GM18520 (cell line): ENCODE results near the gene ARHGEF4.
A peak's percentile ranks its signal among the peaks of the same experiment; 100 is the strongest.

Experiments used
- ATAC-seq: cut with Tn5 transposase; IDR thresholded peaks from one replicate; pipeline ENCODE4 v1.9.1; 2021; ENCODE audit not compliant: unreplicated experiment

Gene ARHGEF4

GRCh38 chr2:130836501-130837174 lies at the start of gene ARHGEF4:
TSS of gene ARHGEF4 (plus strand) at chr2:130836914. CDS start at chr2:130836954, 40 bp downstream.
- no peak for ATAC-seq

DNA sequence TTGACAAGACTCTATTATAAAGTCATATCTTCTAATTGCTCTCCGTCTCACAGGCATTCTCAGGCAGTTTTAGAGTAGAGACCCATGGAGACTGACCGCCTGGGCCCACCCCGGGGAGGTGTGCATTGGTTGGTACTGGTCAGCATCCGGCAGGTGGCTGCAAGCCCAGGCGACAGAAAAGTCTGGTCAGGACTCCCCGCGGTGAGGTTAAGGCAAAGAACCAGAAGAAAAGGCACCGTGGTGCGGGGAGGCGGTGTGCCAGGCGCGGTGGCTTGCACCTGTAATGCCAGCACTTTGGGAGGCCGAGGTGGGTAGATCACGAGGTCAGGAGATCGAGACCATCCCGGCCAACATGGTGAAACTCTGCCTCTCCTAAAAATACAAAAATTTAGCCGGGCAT lies 48.9 kb upstream of the ARHGEF4 start:
- no peak for ATAC-seq

- no peak for ATAC-seq
Measured at GRCh38 chr2:130790312-130790711, 46.4 kb upstream of the ARHGEF4 start.

DNA sequence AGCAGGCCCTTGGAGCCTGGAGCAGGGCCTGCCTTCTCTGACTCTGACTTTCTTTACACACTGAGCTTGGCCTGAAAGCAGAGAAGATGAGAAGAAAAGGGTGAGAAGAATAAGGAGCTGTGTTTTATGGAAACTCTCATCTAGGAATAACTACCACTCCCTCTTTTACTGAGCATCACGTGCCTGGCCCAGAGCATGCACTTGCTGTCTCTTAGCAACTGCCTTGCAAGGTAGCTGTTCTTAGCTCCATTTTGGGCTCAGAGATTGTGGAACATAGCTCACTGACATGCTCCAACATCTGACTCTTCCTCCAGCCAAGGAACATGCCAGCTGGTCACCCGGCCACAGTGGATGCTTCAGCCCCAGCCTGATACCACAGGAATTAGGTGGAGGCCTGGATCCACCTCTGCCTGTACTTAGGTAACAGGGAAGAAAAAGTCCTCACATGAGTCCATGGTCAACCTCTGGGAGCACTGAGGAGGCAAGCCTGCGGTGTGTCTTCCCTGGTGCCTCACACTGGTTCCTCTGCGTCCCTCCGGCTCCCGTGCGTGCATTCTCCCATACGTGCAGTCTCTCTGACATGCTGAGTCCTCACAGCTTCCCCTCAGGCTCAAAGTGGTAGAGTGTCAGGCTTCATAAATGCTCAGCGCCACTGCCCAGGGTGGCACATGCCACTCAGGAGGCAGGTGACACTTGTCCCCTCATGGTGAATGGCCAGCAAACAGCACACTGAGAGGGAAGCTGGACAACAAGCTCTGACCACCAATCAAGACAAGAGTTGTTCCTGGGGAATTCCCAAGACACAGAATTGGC lies 45.7 kb upstream of the ARHGEF4 start:
- no peak for ATAC-seq

GRCh38 chr2:130791617-130791939 lies 45.1 kb upstream of the ARHGEF4 start:
- ATAC-seq = no peak

DNA sequence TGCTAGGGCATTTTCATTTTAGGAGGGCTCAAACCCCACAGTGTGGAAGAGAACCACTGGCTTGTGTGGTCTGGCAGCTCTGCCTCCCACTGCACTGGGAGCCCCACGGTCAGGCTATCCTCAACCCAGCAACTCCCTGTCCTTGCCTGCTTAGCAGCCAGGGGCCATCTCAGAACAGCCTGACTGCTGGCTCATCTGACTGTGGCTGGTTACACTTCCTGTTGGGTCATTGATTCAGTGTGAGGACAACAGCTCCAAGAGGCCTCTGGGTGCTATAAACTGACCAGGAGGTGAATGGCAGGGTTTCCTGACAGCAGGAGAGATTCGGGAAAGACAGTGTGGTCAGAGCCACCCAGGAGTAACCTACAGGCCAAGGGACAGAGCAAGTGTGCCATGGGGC lies 41.3 kb upstream of the ARHGEF4 start:
- no peak for ATAC-seq

DNA sequence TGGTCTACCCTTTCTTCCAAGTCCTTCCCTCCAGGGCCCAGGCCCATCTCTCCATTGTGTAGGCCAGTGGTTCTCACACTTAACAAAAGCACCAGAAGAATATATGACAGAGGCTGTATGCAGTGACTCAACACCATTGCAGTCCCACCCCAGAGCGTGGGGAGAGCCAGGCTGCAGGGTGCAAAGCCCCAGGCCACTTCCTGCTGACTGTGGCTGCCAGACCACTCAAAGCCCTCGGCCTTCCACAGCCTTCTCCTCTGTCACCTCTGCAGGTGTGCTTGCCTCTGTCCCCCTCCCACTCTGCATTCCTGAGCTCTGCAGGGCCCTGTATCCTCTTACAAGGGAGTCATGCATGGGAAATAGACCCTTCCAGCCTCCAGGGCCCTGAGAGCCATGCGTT lies 40.4 kb upstream of the ARHGEF4 start:
- no peak for ATAC-seq

DNA sequence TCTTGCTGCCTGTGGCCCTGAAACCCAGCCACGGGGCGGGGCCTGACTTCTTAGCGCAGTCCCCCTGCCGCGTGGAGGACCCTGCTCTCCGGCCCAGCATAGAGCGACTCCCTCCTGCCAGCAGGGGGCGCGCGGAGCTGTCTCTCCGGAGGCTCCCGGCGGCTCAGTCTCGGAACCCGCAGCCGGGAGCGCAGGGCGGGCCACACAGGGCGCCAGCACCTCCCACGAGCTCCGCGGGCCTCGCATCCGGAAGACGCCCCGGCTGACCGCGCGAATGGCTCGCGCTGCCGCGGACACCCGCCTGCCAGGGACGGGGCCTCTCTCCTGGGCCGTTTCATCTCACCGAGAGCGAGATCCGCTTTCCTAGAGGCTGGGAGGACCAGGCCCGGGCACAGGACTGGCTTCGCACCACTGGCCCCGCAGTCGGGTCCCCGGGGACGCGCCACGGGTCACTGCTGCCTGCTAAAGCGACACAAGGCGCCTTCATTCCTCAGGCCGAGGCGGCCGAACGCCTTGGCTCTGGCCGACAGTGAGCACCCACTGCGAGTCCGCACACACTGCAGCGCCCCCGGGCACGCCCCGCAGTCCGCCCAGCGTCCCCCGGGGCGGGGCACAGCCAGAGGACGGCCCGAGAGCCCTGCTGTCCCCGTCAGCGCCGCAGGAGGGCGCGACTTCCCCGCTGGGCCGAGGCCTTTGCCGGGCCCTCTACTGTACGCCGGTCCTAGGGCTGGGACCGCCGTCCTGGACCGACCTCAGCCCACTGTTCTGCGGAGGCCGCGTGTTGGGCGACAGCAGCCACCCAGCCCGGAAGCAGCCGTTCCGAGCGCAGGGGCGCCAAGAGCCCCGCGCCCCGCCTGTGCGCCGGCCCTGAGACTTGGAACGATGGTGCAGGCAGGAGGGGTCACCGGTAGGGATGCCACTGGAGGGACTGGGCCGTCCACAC lies 39.0 kb upstream of the ARHGEF4 start:
- ATAC-seq = peak; percentile 88

DNA sequence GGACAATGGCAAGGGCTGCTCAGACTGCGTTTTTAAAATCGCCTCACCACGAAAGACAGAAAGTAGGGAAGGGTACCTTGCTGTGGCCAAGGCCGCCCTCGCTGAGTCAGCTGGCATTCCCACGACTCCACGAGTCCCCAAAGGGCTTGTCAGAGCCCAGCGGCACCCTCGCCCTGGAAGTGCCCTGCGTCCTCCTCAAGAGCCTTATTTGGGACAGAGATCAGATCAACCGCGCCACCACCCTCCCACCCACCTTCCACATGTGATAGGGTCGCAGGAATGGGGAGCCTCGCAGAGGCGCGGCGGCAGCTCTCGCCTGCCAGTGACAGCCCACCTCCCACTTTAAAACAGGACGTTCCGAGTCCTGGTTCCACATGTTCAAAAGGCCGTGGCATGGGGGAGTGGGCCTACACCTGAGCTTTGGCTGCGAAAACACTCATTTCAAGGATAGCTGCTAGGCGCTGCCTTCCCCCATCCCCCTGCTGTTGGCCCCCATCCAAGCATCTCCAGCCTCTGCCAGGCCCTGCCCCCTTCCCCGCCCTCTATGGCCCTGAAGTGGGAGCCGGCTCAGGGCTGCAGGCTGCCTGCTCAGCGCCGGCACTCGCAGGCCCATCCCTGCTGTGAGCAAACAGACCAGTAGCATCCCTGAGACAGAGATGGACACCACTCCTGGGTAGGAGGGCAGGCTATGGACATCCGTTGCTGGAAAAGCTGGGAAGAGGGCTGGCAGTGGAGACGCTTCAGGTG lies 38.1 kb upstream of the ARHGEF4 start:
- ATAC-seq = no peak

- no peak for ATAC-seq
Measured at GRCh38 chr2:130799295-130799694, 37.4 kb upstream of the ARHGEF4 start.

GRCh38 chr2:130805613-130806012 lies 31.1 kb upstream of the ARHGEF4 start:
- ATAC-seq = no peak

GRCh38 chr2:130806370-130806769 lies 30.3 kb upstream of the ARHGEF4 start:
- ATAC-seq = no peak

DNA sequence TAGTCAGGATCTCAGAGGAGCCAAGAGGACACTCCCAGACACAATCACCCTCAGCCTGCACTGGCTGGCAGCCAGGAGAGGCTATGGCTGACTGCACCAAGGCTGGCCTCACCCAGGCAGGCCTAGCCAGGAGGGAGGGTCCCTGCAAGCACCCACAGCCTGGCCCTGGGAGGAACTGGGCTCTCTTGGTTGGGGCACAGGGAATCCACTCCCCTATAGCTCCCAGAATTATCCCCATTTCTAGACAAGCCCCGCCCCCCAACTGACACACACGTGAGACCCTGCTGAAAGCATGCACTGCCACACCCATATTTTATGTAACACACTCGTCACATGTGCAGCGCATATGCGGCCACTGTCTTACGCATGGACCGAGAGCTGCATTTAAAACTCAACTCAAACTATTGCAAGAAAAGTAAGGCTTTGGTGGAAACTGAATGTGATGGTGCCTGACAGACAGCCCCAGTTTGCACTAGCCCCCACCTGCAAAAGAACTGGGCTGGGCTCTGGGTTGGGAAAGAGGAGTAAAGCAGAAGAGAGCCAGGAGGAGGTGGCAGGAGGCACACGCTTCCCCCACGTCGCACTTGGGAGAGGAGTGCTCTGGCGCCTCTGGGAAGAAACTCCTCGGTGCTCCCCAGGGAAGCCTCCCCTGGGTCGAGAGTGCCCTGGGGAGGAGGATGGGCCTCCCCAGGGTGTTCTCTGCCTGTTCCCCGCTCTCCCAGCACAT lies 28.9 kb upstream of the ARHGEF4 start:
- ATAC-seq = no peak

GRCh38 chr2:130808482-130809268 lies 28.0 kb upstream of the ARHGEF4 start:
- no peak for ATAC-seq

DNA sequence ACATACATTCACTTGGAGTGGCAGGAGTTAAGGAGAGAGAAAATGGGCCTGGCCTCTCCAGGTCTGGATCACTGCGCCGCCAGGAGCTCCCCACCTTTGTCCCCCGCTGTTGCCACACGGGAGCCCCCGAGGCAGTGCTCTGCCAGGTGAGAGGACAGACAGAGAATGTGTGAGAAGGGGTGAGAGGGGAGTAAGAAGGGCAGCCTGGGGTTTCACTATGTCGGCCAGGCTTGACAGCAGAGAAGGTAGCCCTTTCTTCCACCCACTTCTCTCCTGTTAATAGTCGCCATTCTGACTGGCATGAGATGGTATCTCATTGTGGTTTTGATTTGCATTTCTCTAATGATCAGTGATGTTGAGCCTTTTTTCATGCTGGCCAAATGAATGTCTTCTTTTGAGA lies 26.2 kb upstream of the ARHGEF4 start:
- ATAC-seq = no peak

DNA sequence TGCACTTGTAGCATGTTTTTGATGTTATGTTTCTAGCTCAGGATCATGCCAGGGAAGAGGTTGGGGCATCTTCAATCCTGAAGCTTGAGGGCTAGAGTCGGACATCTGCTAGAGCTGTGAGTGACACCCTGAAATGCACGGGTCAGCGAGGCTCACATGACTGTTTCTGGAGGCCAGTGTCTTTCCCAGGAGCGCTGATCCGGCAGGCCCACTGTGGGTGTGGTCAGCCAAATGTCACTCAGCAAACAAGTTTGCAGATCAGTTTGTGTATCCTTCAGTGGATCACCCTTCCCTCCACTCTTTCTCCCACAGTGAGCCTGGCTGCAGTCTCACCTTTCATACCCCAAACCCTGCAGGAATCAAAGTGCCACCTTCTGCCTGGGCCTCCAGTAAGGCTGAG lies 23.0 kb upstream of the ARHGEF4 start:
- no peak for ATAC-seq

- ATAC-seq = no peak
Measured at GRCh38 chr2:130814931-130815680, 21.6 kb upstream of the ARHGEF4 start.

DNA sequence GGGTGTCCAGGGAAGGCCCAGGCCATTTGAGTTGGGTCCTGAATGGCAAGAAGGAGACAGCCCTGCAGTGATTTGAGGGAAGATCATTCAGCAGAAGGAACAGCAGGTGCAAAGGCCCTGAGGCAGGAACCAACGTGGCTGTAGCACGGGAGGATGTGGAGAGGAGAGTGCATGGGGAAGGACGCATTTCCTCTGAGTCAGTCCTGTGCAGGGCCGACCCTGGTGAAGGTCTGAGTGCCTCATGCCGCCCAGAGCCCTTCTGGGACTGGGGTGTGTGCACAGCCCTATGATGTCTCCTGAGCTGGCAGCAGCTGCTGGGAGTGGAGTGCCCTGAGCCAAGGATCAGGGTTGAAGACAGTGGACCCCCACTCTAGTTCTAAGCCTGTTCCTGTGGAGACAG lies 17.9 kb upstream of the ARHGEF4 start:
- ATAC-seq = no peak

DNA sequence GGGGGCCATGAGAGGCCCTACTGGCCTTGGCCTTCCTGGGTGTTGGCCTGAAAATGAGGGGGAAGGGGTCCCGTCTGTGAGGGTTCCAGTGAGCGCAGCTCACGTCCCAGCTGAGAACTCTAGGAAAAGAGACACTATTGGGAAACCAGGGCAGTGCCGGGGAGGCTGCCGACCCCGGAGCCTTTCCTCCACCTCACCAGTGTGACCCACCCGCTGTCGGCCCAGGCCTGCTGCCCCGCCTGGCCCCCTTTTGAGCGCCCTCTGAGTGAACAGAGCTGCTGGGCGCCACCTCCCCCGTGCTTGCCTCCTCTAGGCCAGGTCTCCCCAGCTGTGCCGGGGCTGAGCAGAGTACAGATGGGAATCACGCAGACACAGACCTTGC lies 17.5 kb upstream of the ARHGEF4 start:
- no peak for ATAC-seq
